Nucleus accumbens (tissue), 56 donors: ENCODE results near the gene SLC8A2.
"Not testable (repeated sequence)": the region's sequence is repeated elsewhere in the genome, so short reads cannot be mapped to it uniquely, and the experiment has no call there.

Source experiments
- DNase-seq, 56 donors: peaks; one replicate each; lab custom pipeline; 2025; lab: John Stamatoyannopoulos, UW

The SLC8A2 gene

GRCh38 chr19:47417107-47417745, 54.5 kb downstream of the SLC8A2 start:
- no peak for DNase-seq

GRCh38 chr19:47416643-47416985, 55.1 kb downstream of the SLC8A2 start:
- DNase-seq = no peak

DNA sequence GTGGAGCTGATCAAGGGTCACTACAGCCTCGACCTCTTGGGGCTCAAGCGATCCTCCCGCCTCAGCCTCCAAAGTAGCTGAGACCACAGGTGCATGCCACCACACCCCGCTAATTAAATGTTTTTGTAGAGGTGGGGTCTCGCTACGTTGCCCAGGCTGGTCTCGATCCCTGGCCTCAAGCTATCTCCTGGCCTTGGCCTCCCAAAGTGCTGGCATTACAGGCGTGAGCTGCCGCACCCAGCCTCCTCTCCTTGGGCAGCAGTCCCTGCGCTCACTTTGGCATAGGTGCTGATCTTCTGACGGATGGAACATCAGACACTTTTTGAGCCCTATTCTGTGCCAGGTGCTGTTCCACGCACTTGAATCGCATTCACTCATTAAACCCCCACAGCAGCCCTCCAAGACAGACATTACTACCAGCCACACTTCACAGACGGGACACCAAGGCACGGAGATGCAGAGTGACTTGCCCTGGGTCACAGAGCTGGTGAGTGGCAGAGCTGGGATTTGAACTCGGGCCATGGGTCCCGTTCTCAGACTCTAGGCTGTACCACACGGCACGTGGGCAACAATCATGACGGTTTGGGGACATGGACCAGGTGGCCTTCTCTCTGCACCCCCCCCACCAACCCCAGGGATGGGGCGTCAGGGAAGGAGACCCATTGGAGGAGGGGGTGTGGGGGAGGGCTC, 55.6 kb downstream of the SLC8A2 start:
- no peak for DNase-seq

GRCh38 chr19:47414469-47414868, 57.2 kb downstream of the SLC8A2 start:
- DNase-seq = peak in 1 of 56 donors; percentile 4

DNA sequence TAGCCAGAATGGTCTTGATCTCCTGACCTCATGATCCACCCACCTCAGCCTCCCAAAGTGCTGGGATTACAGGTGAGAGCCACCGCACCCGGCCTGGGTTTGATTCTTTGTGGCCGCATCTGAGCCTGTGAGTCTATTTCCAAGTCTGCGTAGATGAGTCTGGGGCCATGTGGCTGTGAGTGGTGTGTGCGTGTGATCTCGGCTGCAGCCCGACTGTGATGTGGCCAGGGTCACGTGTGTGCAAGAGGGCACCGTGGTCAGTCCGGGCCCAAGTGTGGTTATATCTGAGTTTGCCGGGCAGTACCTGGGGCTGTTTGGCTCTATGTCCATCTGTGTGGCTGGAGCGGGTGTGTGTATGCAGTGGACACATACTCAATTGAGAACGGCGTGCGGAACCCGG, 57.8 kb downstream of the SLC8A2 start:
- DNase-seq = no peak

DNA sequence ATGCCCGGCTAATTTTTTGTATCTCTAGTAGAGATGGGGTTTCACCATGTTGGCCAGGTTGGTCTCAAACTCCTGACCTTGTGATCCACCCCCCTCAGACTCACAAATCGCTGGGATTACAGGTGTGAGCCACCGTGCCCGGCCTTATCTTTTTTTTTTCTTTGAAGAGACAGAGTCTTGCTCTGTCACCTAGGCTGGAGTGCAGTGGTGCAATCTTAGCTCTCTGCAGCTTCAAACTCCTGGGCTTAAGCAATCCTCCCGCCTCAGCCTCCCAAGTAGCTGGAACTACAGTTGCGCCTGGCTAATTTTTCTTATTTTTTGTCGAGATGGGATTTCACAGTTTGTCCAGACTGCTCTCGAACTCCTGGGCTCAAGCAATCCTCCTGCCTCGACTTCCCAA, 60.0 kb downstream of the SLC8A2 start:
- not testable (repeated sequence) for DNase-seq

DNA sequence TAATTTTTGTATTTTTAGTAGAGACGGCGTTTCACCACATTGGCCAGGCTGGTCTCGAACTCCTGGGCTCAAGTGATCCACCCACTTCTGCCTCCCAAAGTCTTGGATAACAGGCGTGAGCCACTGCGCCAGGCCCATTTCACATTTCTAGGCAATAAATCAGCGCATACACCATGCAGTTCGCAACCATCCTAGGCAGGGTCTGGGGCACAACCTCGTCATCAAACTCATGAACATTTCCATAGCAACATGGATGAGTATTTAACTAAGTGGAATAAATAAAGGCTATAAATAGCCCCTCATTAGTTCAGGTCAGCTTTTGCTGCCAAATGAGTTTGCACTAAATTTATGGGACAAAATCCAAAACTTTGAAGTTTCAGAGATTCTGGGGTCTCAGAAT, 60.6 kb downstream of the SLC8A2 start:
- no peak for DNase-seq

GRCh38 chr19:47408156-47408938, 63.3 kb downstream of the SLC8A2 start:
- no peak for DNase-seq

DNA sequence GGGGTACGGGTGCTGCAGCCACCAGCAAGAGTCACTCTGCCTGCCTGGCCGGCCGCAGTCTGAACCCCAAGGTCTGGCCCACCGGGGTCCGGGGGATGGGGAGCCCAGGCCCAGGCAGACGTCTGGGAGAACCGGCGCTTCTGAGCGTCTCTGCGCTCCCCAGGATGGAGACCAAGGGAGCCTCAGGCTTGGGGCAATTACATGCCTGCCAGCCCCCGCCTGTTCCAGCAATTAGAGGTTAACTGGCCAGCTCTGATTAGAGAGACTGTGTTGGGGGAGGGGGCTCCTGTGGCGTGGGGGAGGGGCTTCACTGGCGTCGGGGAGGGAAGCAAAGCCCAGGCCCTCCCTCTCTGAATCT, 64.3 kb downstream of the SLC8A2 start:
- DNase-seq = no peak

GRCh38 chr19:47406711-47407416, 64.8 kb downstream of the SLC8A2 start:
- DNase-seq = no peak

- DNase-seq = no peak
These were observed 65.8 kb downstream of the SLC8A2 start for GRCh38 chr19:47405854-47406417.

- no peak for DNase-seq
These were observed 66.5 kb downstream of the SLC8A2 start for GRCh38 chr19:47405197-47405550.

GRCh38 chr19:47404334-47405196, 67.1 kb downstream of the SLC8A2 start:
- no peak for DNase-seq

GRCh38 chr19:47402504-47402903, 69.2 kb downstream of the SLC8A2 start:
- DNase-seq = no peak

DNA sequence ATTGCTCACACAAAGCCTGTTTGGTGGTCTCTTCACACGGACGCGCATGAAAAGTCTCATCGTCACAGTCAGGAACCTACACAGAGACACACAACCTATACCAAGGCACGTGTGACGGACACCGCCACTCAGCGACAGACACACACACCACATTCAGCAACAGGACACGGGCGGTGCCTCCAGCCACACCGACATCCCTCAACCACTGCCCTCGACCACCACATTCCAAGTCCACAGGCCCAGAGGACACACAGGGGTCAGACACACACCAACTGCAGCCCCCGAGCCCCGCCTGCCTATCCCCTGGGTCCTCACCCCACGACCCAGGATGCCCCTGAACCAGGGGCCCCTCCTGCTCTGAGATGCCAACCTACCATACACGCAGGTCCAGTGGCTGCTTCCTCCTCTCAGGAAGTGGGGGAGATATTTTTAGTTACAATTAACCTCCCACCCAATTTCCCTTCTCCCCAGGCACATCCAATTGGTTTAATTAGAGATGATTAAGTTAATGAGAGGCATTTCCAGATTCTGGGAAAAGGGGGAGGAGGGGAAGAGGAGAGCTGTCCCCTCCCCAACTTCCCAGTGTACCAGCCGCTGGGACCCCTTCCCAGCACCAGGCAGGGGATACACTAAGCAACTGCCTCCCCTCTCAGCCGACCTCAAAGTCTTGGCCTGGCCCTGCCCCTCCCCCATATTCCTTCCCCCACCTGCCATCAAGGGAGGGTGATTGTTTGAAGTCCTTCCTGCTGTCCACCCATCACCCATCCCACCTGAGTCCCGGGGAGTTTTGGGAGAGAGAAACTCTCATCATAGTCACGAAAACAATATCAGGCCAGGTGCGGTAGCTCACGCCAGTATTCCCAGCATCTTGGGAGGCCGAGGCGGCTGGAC, 72.7 kb downstream of the SLC8A2 start:
- DNase-seq = no peak

- DNase-seq = peak in 50 of 56 donors; percentile 1 to 84 (median 43)
These were observed 80.0 kb downstream of the SLC8A2 start for GRCh38 chr19:47391510-47392223.

DNA sequence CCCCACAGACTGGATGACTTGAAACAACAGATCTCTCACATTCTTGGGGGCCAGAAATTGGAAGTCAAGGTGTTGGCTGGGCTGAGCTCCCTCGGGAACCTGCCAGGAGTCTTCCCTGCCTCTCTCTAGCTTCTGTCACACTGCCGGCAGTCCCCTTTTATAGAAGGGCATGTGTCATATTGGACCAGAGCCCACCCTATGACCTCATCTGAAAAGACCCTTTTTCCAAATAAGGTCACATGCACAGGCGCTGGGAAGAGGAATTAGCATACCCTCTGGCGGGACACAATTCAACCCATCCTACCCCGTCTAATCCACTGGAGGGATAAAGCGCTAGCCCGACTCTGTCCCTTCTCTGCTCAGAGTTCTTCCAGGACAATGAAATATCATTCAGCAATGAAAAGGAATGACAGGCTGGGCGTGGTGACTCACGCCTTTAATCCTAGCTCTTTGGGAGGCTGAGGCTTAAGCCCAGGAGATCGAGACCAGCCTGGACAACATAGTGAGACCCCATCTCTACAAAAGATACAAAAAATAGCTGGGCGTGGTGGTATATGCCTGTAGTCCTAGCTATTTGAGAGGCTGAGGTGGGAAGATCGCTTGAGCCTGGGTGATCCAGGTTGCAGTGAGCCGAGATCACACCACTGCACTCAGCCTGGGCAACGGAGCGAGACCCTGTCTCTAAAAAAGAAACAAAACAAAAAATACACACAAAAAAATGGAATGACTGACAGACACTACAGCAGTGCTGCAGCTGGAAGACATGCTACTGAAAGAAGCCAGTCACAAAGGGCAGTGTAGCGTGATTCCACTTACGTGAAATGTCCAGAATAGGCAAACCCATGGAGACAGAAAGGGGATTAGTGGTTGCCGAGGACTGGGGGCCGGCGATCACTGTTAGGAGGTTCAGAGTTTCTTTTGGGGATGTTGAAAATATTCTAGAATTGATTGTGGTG, 80.9 kb downstream of the SLC8A2 start:
- DNase-seq = peak in 1 of 56 donors; percentile 13
